Measurements from ENCODE around the gene CDRT15.
"Not testable (repeated sequence)": the region's sequence is repeated elsewhere in the genome, so short reads cannot be mapped to it uniquely, and the experiment has no call there.

The CDRT15 gene

DNA sequence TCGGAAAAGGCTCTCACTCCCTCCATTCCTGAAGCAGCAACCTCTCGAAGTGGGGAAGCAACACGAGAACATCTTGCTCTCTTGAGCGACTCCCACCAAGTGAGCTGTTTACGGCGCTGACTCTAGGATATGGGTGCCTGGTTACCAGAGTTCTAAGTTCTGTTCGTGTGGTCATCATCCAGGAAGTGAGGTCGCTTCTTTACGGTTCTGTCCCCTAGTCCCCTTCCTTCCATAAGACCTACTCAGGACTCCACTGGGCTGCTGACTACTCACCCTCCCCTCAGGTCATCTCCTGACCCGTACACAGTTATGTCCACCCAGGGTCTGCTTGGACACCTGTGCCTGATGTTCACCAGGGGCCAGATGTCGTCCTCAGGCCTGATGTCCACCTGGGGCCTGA is at the start of gene CDRT15:
CDRT15 (minus strand) TSS at position 101 of the 400 bp plus-strand sequence; CDS start at position 72, 29 bp downstream.
- H3K4me3 ChIP-seq (ENCODE audit: control insufficient read depth, low read depth, low read length); DNase-seq (ENCODE audit: low read depth): not testable (repeated sequence)

DNA sequence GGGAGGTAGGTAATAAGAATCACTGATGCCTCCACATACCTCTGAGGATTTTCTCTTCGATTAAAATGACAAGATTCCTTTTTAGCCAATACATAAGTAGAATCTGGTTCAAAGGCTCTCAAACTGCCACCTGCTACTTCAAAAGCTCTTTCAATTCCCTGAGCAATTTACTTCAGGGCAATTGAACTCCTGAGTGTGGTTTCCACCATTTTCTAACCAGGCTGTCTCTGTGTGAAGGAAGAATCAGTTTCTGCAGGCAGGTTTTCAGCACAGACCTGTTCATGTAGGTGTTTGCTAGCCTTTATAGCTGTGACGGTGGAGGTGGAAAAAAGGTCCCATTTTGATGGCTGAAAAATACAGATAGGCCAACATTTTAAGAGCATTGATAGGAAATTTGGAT is 46.1 kb upstream of the CDRT15 start:
- no peak overlapping the region for H3K4me3 ChIP-seq (ENCODE audit: control insufficient read depth, low read depth, low read length)
- TF ChIP-seq, protein P1, sequence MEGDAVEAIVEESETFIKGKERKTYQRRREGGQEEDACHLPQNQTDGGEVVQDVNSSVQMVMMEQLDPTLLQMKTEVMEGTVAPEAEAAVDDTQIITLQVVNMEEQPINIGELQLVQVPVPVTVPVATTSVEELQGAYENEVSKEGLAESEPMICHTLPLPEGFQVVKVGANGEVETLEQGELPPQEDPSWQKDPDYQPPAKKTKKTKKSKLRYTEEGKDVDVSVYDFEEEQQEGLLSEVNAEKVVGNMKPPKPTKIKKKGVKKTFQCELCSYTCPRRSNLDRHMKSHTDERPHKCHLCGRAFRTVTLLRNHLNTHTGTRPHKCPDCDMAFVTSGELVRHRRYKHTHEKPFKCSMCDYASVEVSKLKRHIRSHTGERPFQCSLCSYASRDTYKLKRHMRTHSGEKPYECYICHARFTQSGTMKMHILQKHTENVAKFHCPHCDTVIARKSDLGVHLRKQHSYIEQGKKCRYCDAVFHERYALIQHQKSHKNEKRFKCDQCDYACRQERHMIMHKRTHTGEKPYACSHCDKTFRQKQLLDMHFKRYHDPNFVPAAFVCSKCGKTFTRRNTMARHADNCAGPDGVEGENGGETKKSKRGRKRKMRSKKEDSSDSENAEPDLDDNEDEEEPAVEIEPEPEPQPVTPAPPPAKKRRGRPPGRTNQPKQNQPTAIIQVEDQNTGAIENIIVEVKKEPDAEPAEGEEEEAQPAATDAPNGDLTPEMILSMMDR (conservative IDR thresholded peaks at IDR 0.05; ENCODE audit: control insufficient read depth, insufficient read depth, low read depth, low read length), result no peak
- DNase-seq (ENCODE audit: low read depth), result no peak

DNA sequence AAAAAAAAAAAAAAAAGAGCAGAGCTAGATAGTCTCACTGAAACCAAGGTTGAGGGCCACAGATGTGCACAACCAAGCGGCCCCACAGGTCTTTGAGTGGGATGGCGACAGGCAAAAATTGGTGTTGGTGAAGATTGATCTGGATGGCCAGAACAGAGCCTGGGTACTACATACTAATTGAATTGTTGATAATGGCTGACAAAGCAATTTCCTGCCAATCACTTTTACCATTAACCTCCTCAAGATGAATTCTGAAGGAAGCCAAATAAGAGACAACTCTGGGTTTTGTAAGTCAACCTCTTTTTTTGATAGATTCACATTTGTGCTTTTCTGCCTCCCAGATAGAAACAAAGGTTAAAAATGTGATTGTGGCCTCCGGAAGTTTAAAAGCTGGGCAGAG is 44.9 kb upstream of the CDRT15 start:
- TF ChIP-seq, protein P1 (conservative IDR thresholded peaks at IDR 0.05; ENCODE audit: control insufficient read depth, insufficient read depth, low read depth, low read length), result no peak
- H3K4me3 ChIP-seq (ENCODE audit: control insufficient read depth, low read depth, low read length), result no peak overlapping the region
- DNase-seq (ENCODE audit: low read depth), result no peak

DNA sequence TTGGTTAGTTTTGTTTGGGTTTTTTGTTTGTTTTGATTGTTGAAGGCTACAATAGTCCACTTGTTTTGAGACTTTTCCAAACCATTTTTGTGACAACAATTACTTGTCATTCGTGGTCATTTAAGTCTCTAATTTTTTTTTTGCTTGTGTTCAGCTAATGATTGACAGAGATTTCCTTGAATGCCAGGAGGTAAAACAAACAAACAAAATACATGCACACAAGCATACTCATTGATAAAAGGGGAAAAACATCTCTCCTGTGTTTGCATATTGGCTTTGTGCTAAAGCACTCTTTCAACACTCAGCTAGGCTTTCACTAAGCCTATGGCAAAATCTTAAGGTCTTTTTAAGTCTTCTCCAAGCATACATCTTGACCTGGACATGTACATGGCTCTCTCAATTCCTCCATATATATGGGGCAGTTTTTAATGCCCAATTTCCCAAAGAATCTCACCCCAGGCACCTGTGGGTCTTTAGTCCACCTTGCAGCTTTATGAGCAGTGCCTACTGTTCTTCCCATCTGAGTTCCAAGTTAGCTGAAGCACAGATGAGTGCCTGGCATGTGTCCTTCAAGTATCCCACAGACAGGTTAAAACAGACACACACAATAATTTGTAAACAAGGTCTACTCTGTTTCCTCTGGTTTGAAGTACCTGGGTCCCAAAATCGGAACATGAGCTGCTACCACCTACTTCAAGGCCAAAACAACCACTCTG is 40.0 kb upstream of the CDRT15 start:
- TF ChIP-seq, protein P1 (conservative IDR thresholded peaks at IDR 0.05; ENCODE audit: control insufficient read depth, insufficient read depth, low read depth, low read length), result no peak
- DNase-seq (ENCODE audit: low read depth), result no peak
- H3K4me3 ChIP-seq (ENCODE audit: control insufficient read depth, low read depth, low read length), result no peak overlapping the region

DNA sequence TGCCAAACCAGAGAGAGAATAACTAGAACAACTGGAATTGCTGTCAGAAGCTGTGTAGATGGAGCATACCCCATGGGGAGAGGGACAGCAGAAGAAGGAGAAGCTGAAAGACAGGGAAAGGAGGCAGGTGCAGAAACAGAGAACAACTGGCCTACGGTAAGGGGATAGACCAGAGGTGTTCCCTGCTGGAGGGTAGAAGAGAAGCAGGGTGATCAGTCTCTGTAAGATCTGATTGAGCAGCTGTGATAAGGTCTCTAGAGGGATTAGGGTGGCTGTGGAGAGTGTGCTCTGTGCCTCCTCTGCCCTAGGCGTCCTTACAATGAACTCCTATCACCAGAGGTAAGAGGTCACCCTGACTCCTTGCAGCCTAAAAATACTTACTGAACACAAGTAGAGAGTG is 33.8 kb upstream of the CDRT15 start:
- H3K4me3 ChIP-seq (ENCODE audit: control insufficient read depth, low read depth, low read length), result no peak overlapping the region
- TF ChIP-seq, protein P1 (conservative IDR thresholded peaks at IDR 0.05; ENCODE audit: control insufficient read depth, insufficient read depth, low read depth, low read length), result no peak
- DNase-seq (ENCODE audit: low read depth), result no peak

DNA sequence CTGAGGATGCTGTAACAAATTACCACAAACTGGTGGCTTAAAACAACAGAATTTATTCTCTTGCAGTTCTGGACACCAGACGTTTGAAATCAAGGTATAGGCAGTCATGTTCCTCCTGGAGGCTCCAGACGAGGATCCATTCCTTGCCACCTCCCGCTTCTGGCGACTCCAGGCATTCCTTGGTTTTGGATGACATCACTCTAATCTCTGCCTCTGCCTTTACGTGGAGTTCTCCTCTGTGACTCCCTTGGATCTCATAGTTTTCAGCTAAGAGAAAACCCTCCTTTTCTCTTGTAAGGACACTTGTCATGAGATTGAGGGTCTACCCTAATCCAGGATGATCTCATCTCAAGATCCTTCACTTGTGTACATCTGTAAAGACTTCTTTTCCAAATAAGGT is 32.8 kb upstream of the CDRT15 start:
- no peak overlapping the region for H3K4me3 ChIP-seq (ENCODE audit: control insufficient read depth, low read depth, low read length)
- no peak for DNase-seq (ENCODE audit: low read depth)
- TF ChIP-seq, protein P1 (conservative IDR thresholded peaks at IDR 0.05; ENCODE audit: control insufficient read depth, insufficient read depth, low read depth, low read length), result no peak

DNA sequence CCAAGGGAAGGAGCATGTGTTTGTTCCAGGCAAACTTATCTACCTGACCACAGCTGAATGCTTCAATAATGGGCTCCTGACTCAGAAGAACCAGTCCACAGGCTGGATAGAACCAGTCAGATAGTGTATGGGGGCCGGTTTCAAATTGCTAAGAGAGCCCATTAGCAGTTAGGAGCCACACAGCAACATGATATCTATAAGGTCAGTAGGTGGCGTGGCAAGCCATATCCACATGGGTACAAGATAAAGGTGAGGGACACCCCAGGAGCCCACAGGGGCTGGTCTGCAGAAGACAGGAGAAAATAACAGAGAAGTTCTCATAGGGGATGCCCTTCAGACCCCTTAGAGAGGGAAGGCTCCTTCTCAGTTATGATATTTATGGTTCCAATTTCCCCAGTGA is 31.6 kb upstream of the CDRT15 start:
- TF ChIP-seq, protein P1 (conservative IDR thresholded peaks at IDR 0.05; ENCODE audit: control insufficient read depth, insufficient read depth, low read depth, low read length), result peak; percentile 4
- DNase-seq (ENCODE audit: low read depth), result peak; percentile 6

More for the DNA sequence above, 31.6 kb upstream of the CDRT15 start:
- H3K4me3 ChIP-seq (ENCODE audit: control insufficient read depth, low read depth, low read length), result no peak overlapping the region

Data from fibroblast of mammary gland (primary cell).